GM21367 (cell line): Measurements from ENCODE around the gene ASTN2.
"Not testable (repeated sequence)": the region's sequence is repeated elsewhere in the genome, so short reads cannot be mapped to it uniquely, and the experiment has no call there.

Experiments used
- ATAC-seq: cut with Tn5 transposase; IDR thresholded peaks from one replicate; pipeline ENCODE4 v1.9.1; 2021; ENCODE audit not compliant: unreplicated experiment

The ASTN2 gene

GRCh38 chr9:116939161-116939560 lies 475.7 kb downstream of the ASTN2 start:
- ATAC-seq, result no peak

GRCh38 chr9:116937361-116937760 lies 477.5 kb downstream of the ASTN2 start:
- ATAC-seq, result no peak

- ATAC-seq, result no peak
Observed at GRCh38 chr9:116935149-116935897, 479.5 kb downstream of the ASTN2 start.

GRCh38 chr9:116934131-116934530 lies 480.7 kb downstream of the ASTN2 start:
- ATAC-seq, result no peak

- no peak for ATAC-seq
Observed at GRCh38 chr9:116933251-116933650, 481.6 kb downstream of the ASTN2 start.

- ATAC-seq, result no peak
Observed at GRCh38 chr9:116929621-116930020, 485.2 kb downstream of the ASTN2 start.

GRCh38 chr9:116928884-116929283 lies 486.0 kb downstream of the ASTN2 start:
- no peak for ATAC-seq

GRCh38 chr9:116928289-116928688 lies 486.6 kb downstream of the ASTN2 start:
- ATAC-seq, result no peak

GRCh38 chr9:116927726-116928125 lies 487.1 kb downstream of the ASTN2 start:
- ATAC-seq, result no peak

- ATAC-seq, result no peak
Observed at GRCh38 chr9:116925121-116925520, 489.7 kb downstream of the ASTN2 start.

- ATAC-seq, result no peak
Observed at GRCh38 chr9:116924462-116925110, 490.3 kb downstream of the ASTN2 start.

- ATAC-seq, result not testable (repeated sequence)
Observed at GRCh38 chr9:116917895-116918508, 496.9 kb downstream of the ASTN2 start.

- no peak for ATAC-seq
Observed at GRCh38 chr9:116913536-116913935, 501.3 kb downstream of the ASTN2 start.

GRCh38 chr9:116910201-116910600 lies 504.7 kb downstream of the ASTN2 start:
- ATAC-seq, result no peak

GRCh38 chr9:116907989-116908388 lies 506.9 kb downstream of the ASTN2 start:
- ATAC-seq, result no peak

GRCh38 chr9:116905171-116905588 lies 509.7 kb downstream of the ASTN2 start:
- no peak for ATAC-seq

- ATAC-seq, result no peak
Observed at GRCh38 chr9:116904165-116904564, 510.7 kb downstream of the ASTN2 start.

- ATAC-seq, result no peak
Observed at GRCh38 chr9:116901260-116901659, 513.6 kb downstream of the ASTN2 start.

GRCh38 chr9:116900543-116900942 lies 514.3 kb downstream of the ASTN2 start:
- ATAC-seq, result no peak

GRCh38 chr9:116900007-116900367 lies 514.9 kb downstream of the ASTN2 start:
- ATAC-seq, result no peak

- ATAC-seq, result no peak
Observed at GRCh38 chr9:116899337-116900006, 515.4 kb downstream of the ASTN2 start.

- ATAC-seq, result not testable (repeated sequence)
Observed at GRCh38 chr9:116898131-116898530, 516.7 kb downstream of the ASTN2 start.
